Uterus (tissue), 4 donors: ENCODE results near the gene SAA4. TPM values are rescaled to one million over a fixed set of nuclear protein-coding genes. Genes with fewer than 3 reads are reported as not detected.
"Not testable (repeated sequence)": the region's sequence is repeated elsewhere in the genome, so short reads cannot be mapped to it uniquely, and the experiment has no call there.

Source experiments
- DNase-seq, 2 donors: peaks; one replicate each; pipeline ENCODE4 v3.0.0-alpha.2; 2019 to 2020
- H3K27ac ChIP-seq, 2 donors: fragments of 200-600 bp; sonication (generic); 1 replicate in 1 of 2; 2 replicates in 1 of 2; pipeline ENCODE4 v1.5.1; 2016 to 2018
- H3K27me3 ChIP-seq, 2 donors: fragments of 200-600 bp; sonication (generic); one replicate each; pipeline ENCODE4 v1.5.1; 2018 to 2019; ENCODE audit warnings: control low read depth in 1 of 2
- H3K36me3 ChIP-seq, 2 donors: fragments of 200-600 bp; sonication (generic); one replicate each; pipeline ENCODE4 v1.5.1; 2019; ENCODE audit warnings: control low read depth in 1 of 2
- H3K4me1 ChIP-seq, 2 donors: fragments of 200-600 bp; sonication (generic); one replicate each; pipeline ENCODE4 v1.5.1; 2018 to 2019; ENCODE audit warnings: control low read depth in 1 of 2
- H3K4me3 ChIP-seq, 2 donors: fragments of 200-600 bp; sonication (generic); 1 replicate in 1 of 2; 2 replicates in 1 of 2; pipeline ENCODE4 v1.5.1; 2018 to 2019; ENCODE audit warnings: mild to moderate bottlenecking in 1 of 2
- H3K9me3 ChIP-seq, 2 donors: fragments of 200-600 bp; sonication (generic); one replicate each; pipeline ENCODE4 v1.5.1; 2019; ENCODE audit warnings: control low read depth in 1 of 2
- POLR2A ChIP-seq, 2 donors: fragments of 450-650 bp; IDR thresholded peaks; one replicate each; pipeline ENCODE4 v1.6.1; 2016; ENCODE audit warnings: antibody characterized with exemption in 2 of 2, mild to moderate bottlenecking in 1 of 2, moderate library complexity in 1 of 2
- intact Hi-C: fragments of 100-400 bp; cut with DNase I; formaldehyde crosslinking; loops from one replicate; pipeline ENCODE4 v1.15.1; 2023; ENCODE audit warnings: low total_unique reads
- total RNA-seq, 4 donors: library from RNA; depleted of rRNA in 3 of 4; stranded (reverse); fragments of >200 nt in 3 of 4; gene quantifications; one replicate each; pipeline versions ENCODE4 v1.1.0 to v1.2.4, GENCODE V29; 2014 to 2023
- TF ChIP-seq, protein P1 (sequence below), 4 experiments: fragments of 200-600 bp in 2 of 4; fragments of 450-650 bp in 2 of 4; sonication (generic) in 2 of 4; IDR thresholded peaks; one replicate each; pipeline ENCODE4 v1.5.1; 2016 to 2019; ENCODE audit warnings: antibody characterized with exemption in 4 of 4, mild to moderate bottlenecking in 2 of 4, moderate library complexity in 1 of 4
- donor health status: DM: yes; HTN: yes; CAD: no.

The SAA4 gene
- total RNA-seq, 4 donors from 2014 or later = not detected

DNA sequence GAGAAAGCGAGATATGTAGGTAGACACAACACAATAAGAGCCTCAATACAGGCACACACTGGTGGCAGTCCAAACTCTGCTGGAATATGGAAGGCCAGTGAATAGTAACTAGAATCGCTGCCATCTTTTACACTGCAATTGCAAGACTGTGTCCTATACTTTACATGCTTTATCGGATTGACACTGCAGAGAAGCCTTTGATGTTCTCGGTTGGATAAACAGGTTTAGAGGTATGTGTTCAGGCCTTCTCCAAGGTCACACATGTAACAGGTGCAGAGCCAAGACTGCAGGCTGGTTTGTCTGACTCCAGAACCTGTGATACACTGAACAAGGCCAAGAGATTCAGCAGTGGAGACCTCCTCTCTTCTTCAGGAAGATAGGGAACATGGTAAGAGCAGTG, 34.6 kb upstream of the SAA4 start:
- no peaks in the 10 kb centered on the region for H3K9me3 ChIP-seq
- no peak overlapping the region for H3K4me3 ChIP-seq
- no peak for TF ChIP-seq POLR2A (IDR thresholded peaks at IDR 0.05)
- TF ChIP-seq, protein P1, sequence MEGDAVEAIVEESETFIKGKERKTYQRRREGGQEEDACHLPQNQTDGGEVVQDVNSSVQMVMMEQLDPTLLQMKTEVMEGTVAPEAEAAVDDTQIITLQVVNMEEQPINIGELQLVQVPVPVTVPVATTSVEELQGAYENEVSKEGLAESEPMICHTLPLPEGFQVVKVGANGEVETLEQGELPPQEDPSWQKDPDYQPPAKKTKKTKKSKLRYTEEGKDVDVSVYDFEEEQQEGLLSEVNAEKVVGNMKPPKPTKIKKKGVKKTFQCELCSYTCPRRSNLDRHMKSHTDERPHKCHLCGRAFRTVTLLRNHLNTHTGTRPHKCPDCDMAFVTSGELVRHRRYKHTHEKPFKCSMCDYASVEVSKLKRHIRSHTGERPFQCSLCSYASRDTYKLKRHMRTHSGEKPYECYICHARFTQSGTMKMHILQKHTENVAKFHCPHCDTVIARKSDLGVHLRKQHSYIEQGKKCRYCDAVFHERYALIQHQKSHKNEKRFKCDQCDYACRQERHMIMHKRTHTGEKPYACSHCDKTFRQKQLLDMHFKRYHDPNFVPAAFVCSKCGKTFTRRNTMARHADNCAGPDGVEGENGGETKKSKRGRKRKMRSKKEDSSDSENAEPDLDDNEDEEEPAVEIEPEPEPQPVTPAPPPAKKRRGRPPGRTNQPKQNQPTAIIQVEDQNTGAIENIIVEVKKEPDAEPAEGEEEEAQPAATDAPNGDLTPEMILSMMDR (IDR thresholded peaks at IDR 0.05) = no peak
- H3K4me1 ChIP-seq = no peaks in the 10 kb centered on the region
- H3K27ac ChIP-seq = no peak overlapping the region
- H3K27me3 ChIP-seq = no peaks in the 10 kb centered on the region
- intact Hi-C loops = no loop called here
- no peaks in the 10 kb centered on the region for H3K36me3 ChIP-seq
- DNase-seq = no peak

DNA sequence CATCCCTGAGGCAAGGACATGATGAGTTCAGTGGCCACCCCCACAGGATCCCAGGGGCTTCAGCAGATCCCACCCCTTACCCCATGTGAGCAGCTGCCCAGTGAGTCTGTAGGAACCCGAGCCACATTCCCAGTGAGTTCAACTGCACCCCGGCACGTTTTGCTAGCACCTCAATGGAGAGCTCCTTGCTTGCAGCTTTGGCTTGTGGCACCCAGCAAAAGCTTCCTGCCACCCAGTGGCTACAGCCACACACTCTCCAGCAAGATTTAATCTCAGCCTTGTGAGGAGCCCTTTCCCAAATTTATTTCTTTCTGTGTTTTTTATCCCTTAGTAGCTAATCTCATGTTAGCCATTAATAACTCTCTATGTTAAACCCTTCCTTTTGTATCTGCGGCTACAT, 33.5 kb upstream of the SAA4 start:
- no peak overlapping the region for H3K4me3 ChIP-seq
- H3K4me1 ChIP-seq = no peaks in the 10 kb centered on the region
- no peak for DNase-seq
- H3K36me3 ChIP-seq = no peaks in the 10 kb centered on the region
- TF ChIP-seq, protein P1 (IDR thresholded peaks at IDR 0.05) = no peak
- intact Hi-C loops = no loop called here
- H3K9me3 ChIP-seq = no peaks in the 10 kb centered on the region
- H3K27me3 ChIP-seq = no peaks in the 10 kb centered on the region
- no peak overlapping the region for H3K27ac ChIP-seq

- H3K27me3 ChIP-seq, intact Hi-C loops, DNase-seq, H3K4me3 ChIP-seq, H3K4me1 ChIP-seq, H3K27ac ChIP-seq, H3K36me3 ChIP-seq, H3K9me3 ChIP-seq: not testable (repeated sequence)
Observed at GRCh38 chr11:18269252-18269651, 32.6 kb upstream of the SAA4 start.

- H3K27me3 ChIP-seq, DNase-seq, H3K36me3 ChIP-seq, intact Hi-C loops, H3K9me3 ChIP-seq, H3K27ac ChIP-seq, H3K4me1 ChIP-seq, H3K4me3 ChIP-seq: not testable (repeated sequence)
Observed at GRCh38 chr11:18267335-18268133, 30.9 kb upstream of the SAA4 start.

DNA sequence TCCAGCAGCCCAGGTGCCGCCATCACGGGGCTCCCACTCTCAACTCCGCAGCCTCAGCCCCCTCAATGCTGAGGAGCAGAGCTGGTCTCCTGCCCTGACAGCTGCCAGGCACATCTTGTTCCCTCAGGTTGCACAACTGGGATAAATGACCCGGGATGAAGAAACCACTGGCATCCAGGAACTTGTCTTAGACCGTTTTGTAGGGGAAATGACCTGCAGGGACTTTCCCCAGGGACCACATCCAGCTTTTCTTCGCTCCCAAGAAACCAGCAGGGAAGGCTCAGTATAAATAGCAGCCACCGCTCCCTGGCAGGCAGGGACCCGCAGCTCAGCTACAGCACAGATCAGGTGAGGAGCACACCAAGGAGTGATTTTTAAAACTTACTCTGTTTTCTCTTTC, 29.3 kb upstream of the SAA4 start, which contains the start of gene SAA1:
Gene SAA1, plus strand, starts transcription at position 316 of the 400 bp plus-strand sequence. CDS start 624 bp downstream, outside the sequence.
- no peaks in the 10 kb centered on the region for H3K27me3 ChIP-seq
- no peaks in the 10 kb centered on the region for H3K9me3 ChIP-seq
- intact Hi-C loops = no loop called here
- DNase-seq = no peak
- no peaks in the 10 kb centered on the region for H3K36me3 ChIP-seq
- H3K4me1 ChIP-seq = no peaks in the 10 kb centered on the region
- no peak within 1 kb of the TSS for H3K27ac ChIP-seq
- TF ChIP-seq, protein P1 (IDR thresholded peaks at IDR 0.05) = no peak
- TF ChIP-seq POLR2A (IDR thresholded peaks at IDR 0.05) = no peak
- no peak within 1 kb of the TSS for H3K4me3 ChIP-seq

GRCh38 chr11:18264677-18265555, 28.3 kb upstream of the SAA4 start:
- Histone ChIP-seq H3K27me3 (no peaks in the 10 kb centered on the region), H3K4me3 (no peak overlapping the region), H3K27ac (no peak overlapping the region), H3K9me3 (no peaks in the 10 kb centered on the region), H3K36me3 (no peaks in the 10 kb centered on the region), H3K4me1 (no peaks in the 10 kb centered on the region)
- intact Hi-C loops = no loop called here
- TF ChIP-seq, protein P1 (IDR thresholded peaks at IDR 0.05) = no peak
- no peak for TF ChIP-seq POLR2A (IDR thresholded peaks at IDR 0.05)
- no peak for DNase-seq
